ENCODE results near the gene CHMP4B. TPM values are rescaled to one million over a fixed set of nuclear protein-coding genes. Genes with fewer than 3 reads are reported as not detected.

Gene CHMP4B
- total RNA-seq, 3 donors from 2014 or later = 167 to 230 (median 184) TPM

GRCh38 chr20:33808388-33808787 lies 2.8 kb upstream of the CHMP4B start:
- no peak for TF ChIP-seq CTCF (IDR thresholded peaks at IDR 0.05)
- ATAC-seq = no peak

GRCh38 chr20:33810259-33810658 lies 889 bp upstream of the CHMP4B start:
- intact Hi-C loops (cut with DNase I, micrococcal nuclease) = no loop called here
- H3K36me3 ChIP-seq (ENCODE audit: low read depth) = no peaks in the 10 kb centered on the region
- H3K9me3 ChIP-seq = no peaks in the 10 kb centered on the region
- H3K4me1 ChIP-seq (ENCODE audit: low read depth) = peaks cover 22% of the 10 kb centered on the region
- no peak for ATAC-seq
- no peak overlapping the region for H3K4me3 ChIP-seq
- DNase-seq = no peak
- no peak for TF ChIP-seq CTCF (IDR thresholded peaks at IDR 0.05)

More at GRCh38 chr20:33808388-33808787, 2.8 kb upstream of the CHMP4B start:
- H3K4me1 ChIP-seq (ENCODE audit: low read depth) = peaks cover 3% of the 10 kb centered on the region
- no peak overlapping the region for H3K4me3 ChIP-seq
- no peak for DNase-seq
- intact Hi-C loops (cut with DNase I, micrococcal nuclease) = no loop called here
- no peaks in the 10 kb centered on the region for H3K36me3 ChIP-seq (ENCODE audit: low read depth)
- H3K9me3 ChIP-seq = no peaks in the 10 kb centered on the region

- ATAC-seq (peak; percentile 35), DNase-seq (no peak)
- no peaks in the 10 kb centered on the region for H3K9me3 ChIP-seq
- H3K4me3 ChIP-seq = peak overlapping the region; percentile 69
- H3K36me3 ChIP-seq (ENCODE audit: low read depth) = no peaks in the 10 kb centered on the region
- intact Hi-C loops (cut with DNase I, micrococcal nuclease) = no loop called here
- peaks cover 26% of the 10 kb centered on the region for H3K4me1 ChIP-seq (ENCODE audit: low read depth)
- TF ChIP-seq CTCF (IDR thresholded peaks at IDR 0.05) = no peak
Observed at GRCh38 chr20:33811776-33812151, 616 bp downstream of the CHMP4B start.

GRCh38 chr20:33812152-33812849 lies 1.2 kb downstream of the CHMP4B start:
- no peaks in the 10 kb centered on the region for H3K9me3 ChIP-seq
- H3K36me3 ChIP-seq (ENCODE audit: low read depth) = no peaks in the 10 kb centered on the region
- TF ChIP-seq CTCF (IDR thresholded peaks at IDR 0.05) = no peak
- H3K4me3 ChIP-seq = peak overlapping the region; percentile 69
- peak; percentile 58 to 70 (median 63) for DNase-seq
- intact Hi-C loops (cut with DNase I, micrococcal nuclease) = no loop called here
- peak; percentile 20 for ATAC-seq
- peaks cover 31% of the 10 kb centered on the region for H3K4me1 ChIP-seq (ENCODE audit: low read depth)

- H3K9me3 ChIP-seq = no peaks in the 10 kb centered on the region
- no peaks in the 10 kb centered on the region for H3K36me3 ChIP-seq (ENCODE audit: low read depth)
- peaks cover 36% of the 10 kb centered on the region for H3K4me1 ChIP-seq (ENCODE audit: low read depth)
- intact Hi-C loops (cut with DNase I, micrococcal nuclease) = no loop called here
- ATAC-seq = peak; percentile 16
- peak in 1 of 3 donors; percentile 73 for DNase-seq
- H3K4me3 ChIP-seq = no peak overlapping the region
- TF ChIP-seq CTCF (IDR thresholded peaks at IDR 0.05) = no peak
Observed at GRCh38 chr20:33812908-33813462, 1.8 kb downstream of the CHMP4B start.
